Stimulated activated naive CD4-positive, alpha-beta T cell (primary cell): Measurements from ENCODE around the gene LYST.
"Not testable (repeated sequence)": the region's sequence is repeated elsewhere in the genome, so short reads cannot be mapped to it uniquely, and the experiment has no call there.

Experiments used
- DNase-seq, 6 experiments: peaks; one replicate each; lab custom pipeline; 2025; lab: John Stamatoyannopoulos, UW

Gene LYST

GRCh38 chr1:235763962-235764361, 102.7 kb downstream of the LYST start:
- no peak for DNase-seq

DNA sequence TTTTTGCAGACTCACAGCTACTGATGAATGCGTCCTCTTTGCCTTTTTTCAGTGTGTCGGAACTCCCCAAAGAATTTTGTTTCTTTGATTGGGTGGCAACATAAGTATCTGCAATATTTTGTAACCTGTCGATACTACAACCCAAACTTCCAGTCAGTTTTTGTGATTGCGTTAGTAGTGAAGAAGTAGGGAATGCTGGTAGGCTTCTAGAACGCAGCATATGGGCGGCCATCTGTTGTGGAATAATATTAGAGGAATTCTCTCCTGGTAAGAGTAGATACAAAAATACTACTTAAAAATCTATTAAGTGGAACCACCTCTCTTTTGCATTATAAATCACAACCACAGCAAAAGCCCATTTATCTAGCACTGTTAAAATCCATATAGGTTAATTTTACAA, 107.4 kb downstream of the LYST start:
- no peak for DNase-seq

DNA sequence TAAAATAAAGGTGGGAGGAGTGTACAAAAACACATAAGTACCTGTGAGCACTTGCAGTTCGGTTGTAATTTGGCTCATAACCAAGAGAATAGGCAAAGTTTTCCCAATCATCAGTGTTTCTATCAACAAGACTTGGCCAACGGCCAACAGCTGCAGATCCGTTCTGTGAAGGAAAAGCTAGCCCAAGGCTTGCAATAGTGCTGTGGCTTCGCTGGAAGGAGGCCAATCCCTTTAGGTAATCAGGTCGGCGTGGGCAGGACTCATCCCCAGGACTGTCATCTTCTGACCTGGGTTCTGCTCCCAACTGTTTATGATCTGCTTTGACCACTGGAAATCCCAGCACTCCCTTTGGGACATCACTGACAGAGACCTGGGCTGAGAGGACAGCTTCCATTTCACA, 107.8 kb downstream of the LYST start:
- DNase-seq = no peak

- no peak for DNase-seq
Observed at GRCh38 chr1:235757587-235758096, 109.1 kb downstream of the LYST start.

DNA sequence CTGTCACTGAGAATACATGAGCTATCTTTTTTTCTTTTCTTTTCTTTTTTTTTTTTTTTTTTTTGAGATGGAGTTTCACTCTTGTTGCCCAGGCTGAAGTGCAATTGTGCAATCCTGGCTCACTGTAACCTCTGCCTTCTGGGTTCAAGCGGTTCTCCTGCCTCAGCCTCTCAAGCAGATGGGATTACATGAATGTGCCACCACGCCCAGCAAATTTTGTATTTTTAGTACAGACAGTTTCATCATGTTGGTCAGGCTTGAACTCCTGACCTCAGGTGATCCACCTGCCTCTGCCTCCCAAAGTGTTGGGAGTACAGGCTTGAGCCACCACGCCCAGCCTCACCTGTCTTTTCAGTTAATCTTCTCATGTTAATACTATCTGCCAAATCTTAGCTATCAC, 112.5 kb downstream of the LYST start:
- DNase-seq = not testable (repeated sequence)

DNA sequence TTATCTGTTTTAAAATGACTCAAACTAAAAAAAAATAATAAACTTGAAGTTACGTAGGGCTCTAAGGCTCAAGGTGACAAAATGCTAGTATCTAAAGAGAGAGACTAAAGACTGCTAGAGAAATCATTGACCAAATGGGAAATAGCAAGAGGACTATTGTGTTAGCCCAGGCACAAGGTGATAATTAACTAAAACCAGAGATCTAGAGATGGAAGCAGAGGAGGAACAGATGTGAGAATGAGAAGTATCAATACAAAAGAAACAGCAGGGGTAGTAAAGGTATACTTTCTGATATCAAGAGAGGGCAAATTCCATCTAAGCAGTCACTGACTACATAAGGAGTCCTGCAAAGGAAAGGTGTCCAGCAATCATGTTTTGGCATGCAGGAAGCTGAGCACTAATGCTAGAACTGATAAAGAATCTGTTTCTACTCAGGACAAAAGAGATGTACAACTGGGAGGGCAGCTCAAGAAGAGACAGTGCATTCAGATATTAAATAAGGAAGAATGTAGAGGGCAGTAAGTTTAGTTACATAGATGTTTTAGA, 116.9 kb downstream of the LYST start:
- DNase-seq = no peak

GRCh38 chr1:235748747-235749146, 118.0 kb downstream of the LYST start:
- DNase-seq = no peak

DNA sequence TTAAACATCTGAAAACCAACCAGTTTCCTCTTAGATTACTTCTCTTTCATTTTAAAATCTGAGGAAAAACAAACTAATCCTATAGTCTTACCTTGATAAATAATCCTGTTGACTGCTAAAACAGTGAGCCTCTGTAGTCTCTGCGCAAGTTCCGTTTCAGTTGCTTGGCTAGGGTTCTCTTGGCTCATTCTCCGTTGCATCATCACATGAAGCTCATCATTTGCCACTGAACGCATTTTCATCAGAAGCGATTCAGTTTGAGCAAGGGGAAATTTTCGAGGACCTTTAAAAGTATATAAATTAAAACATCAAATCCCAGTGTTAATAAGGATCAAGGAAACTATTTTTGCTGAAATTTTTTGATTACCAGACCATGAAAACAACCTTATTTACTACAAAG, 120.5 kb downstream of the LYST start:
- DNase-seq = no peak

DNA sequence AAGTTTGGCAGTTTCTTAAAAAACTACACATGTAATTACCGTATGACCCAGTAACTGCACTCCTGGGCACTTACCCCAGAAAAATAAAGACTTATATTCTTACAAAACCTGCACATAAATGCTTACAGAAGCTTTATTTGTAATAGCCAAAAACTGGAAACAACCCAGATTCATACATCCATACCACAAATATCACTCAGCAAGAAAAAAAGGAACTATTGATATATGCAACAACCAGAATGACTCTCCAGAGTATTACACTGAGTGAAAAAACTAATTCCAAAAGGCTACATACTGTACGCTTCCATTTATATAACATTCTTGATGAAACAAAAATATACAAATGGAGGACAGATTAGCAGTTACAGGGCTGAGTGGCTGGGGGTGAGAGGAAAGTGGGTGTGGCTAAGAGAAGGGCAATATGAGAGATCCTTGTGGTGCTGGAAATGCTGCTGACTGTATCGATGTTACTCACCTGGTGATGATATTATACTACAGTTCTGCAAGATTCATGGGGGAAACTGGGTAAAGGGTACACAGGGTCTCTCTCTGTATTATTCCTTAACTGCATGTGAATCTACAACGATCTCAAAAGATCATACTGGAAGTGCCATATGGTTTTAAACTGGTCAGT, 121.1 kb downstream of the LYST start:
- DNase-seq = no peak

DNA sequence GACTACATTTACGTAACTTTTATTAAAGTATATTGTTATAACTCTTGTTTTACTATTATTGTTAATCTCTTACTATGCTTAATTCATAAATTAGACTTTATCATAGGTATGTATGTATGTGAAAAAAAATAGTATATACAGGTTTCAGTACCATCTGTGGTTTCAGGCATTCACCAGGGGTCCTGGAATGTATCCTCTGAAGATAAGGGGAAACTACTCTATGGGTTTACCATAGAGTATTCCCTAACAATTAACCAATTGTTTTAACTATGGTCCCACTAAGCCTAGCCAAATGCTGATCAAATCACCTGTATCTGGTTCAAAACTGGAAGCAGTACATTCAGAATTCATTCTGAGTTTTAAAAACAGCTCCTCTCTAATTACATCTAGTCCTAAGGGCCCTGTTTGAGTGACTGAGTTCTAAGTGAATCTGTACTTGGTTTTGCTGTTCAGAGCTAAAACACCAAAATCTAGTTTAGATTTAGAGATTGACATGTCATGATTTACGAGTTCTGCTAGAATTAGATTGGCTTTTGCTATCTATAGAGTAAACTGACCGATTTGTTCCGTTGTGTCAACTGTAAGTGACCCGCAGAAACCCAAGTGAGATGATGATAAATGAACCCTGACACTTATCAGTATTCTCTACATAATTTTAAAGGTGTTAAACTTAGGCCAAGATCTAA, 123.6 kb downstream of the LYST start:
- DNase-seq = no peak

DNA sequence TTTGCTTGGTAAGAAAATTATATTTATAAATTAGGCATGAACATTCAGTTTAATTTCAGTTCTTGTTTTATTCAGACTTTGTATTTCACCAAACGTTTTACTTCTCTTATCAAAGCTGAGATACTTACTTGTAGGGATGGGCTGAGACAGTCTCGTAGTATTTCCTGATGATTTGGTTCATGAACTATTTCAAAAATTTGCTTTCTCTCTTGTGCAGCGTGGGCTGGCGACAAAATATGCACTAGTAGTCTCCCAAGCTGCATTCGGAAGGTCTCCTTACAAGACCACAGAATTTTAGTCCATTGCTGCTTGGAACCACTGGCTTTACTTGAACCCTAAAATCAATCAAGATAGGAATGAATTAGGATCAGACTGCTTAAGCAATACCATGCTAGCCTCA, 125.4 kb downstream of the LYST start:
- no peak for DNase-seq

DNA sequence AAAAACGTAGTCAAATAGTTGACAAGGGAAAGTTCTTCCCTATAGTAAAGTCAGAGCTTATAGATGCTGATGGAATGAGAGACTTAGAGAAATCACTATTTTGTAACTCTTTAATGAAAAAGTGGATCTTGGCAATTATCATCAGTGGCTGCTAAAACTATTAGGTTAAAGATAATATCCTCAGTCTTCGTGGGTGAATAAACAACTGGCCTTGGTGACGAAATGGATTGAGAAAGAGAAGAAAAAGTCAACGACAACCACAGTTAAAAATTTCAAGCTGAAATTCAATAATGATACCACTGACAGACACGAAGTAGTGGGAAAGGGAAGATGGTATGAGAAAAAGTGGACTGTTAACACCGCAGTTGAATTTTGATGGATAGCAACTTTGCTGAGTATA, 127.1 kb downstream of the LYST start:
- no peak for DNase-seq

GRCh38 chr1:235739124-235739523, 127.6 kb downstream of the LYST start:
- DNase-seq = no peak

DNA sequence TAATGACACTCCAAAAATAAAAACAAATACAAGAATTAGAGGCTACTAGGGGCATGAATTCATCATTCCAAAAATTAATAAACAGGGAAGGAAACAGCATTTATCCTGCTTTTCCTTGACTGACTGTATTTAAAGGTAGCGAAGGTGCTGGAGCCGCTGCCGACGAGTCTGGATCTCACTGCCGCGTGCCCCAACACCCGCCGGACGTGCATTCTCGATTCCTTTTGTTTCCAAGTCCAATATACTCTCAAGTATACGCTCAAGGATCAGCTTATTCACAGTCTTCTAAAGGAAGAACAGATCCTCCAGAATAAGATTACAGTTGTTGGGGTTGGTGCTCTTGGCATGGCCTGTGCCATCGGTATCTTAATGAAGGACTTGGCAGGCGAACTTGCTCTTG, 129.0 kb downstream of the LYST start:
- DNase-seq = no peak

DNA sequence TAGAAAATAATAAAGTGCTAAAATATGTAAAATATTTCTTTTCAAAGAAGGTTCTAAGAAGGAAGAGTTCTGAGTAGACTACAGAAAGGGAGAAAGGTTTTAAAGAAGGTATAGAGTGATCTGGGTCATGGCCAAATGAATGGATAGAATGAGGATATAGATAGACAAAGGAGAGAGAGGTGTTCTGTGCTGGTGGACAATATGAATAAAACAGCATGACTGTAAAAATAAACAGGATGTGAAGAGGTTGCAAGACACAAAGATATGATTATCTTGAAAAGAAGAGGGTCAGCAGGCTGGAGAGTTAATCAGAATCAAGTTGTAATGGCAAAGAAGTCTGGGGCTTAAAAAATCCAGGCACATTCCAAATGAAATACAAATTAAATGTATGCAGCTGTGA, 130.4 kb downstream of the LYST start:
- no peak for DNase-seq

- no peak for DNase-seq
Observed at GRCh38 chr1:235735621-235736020, 131.1 kb downstream of the LYST start.

DNA sequence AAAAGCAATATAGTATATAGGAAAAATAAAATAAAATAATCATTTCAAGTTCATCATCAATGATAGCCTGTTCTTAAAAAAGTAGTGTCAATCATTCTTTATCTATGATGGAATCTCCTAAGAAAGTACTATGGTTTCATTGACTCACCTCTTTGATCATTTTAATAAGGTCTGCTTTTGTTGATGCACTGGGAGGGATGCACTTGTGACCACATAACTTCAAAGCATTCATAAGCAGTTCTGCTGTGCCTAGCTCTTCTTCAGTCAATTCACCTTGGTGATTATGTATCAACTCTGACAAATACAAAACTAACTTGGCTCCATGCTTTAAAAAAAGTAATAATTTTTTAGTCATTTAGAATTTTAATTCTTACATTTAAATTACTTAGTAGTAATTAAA, 132.4 kb downstream of the LYST start:
- DNase-seq = no peak

- no peak for DNase-seq
Observed at GRCh38 chr1:235730007-235730406, 136.7 kb downstream of the LYST start.

DNA sequence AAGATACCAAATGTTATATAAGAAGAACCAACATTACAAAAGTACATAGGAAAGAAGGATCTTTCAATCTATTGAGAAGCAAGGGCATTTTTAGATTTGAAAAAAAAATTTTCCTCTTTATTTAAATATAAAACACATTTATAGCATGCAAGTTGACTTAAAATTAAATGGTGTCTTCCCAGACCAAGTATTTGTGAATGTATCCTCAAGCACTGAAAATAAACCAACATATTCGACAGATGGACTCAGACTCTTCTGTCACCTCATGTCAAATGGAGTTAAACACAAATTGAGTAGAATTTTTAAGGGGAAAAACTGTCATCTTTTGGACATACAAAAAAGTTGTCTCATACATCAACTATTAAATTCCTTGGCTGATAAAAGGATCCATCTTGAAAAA, 140.1 kb downstream of the LYST start:
- DNase-seq = no peak

- DNase-seq = no peak
Observed at GRCh38 chr1:235725434-235725833, 141.3 kb downstream of the LYST start.

DNA sequence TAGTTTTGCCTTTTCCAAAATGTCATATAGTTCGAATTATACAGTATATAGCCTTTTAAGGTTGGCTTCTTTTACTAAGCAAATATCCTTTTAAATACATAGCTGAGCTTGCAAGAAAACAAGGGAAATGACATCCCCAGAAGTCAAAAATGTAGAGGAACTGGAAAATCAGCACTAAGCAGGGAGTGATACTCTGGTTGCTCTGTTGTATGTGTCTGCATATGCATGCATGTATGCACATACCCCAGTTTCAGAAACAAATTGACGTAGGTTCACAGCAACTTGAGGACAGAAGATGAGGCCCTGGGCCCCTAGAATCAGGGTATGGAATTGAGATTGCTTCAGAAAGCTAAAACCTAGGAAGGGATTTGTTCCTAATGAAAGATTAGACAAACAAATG, 142.0 kb downstream of the LYST start:
- DNase-seq = no peak

DNA sequence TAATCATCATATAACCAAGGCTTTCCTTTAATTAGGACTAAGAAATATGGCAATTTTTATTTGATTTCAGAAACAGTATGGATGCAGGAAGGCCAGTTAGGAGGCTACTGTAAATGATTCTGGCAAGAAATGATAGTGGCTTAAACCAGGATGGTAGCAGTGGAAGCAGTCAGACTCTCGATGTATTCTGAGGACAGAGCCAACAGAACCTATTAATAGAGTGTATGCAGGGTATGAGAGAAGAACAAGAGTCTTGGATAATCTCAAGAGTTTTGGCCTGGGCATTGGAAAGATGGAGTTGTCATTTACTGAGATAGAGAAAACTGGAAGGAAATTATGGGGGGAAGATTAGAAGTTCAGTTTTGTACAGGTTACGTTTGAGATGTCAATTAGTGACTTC, 143.8 kb downstream of the LYST start:
- no peak for DNase-seq

- no peak for DNase-seq
Observed at GRCh38 chr1:235721982-235722381, 144.7 kb downstream of the LYST start.

- no peak for DNase-seq
Observed at GRCh38 chr1:235720544-235720943, 146.2 kb downstream of the LYST start.
